HG03060 (cell line): Measurements from ENCODE around the gene PPID.
A peak's percentile ranks its signal among the peaks of the same experiment; 100 is the strongest.
"Not testable (repeated sequence)": the region's sequence is repeated elsewhere in the genome, so short reads cannot be mapped to it uniquely, and the experiment has no call there.

Experiments used
- ATAC-seq: cut with Tn5 transposase; IDR thresholded peaks from one replicate; pipeline ENCODE4 v1.9.1; 2021; ENCODE audit warnings: low read depth, moderate number of reproducible peaks; ENCODE audit not compliant: unreplicated experiment

PPID gene

GRCh38 chr4:158739600-158739999, 16.4 kb upstream of the PPID start:
- no peak for ATAC-seq

- ATAC-seq, result no peak
These were observed 15.7 kb upstream of the PPID start for GRCh38 chr4:158738866-158739265.

GRCh38 chr4:158729716-158730559, 6.7 kb upstream of the PPID start:
- peak; percentile 72 for ATAC-seq

- no peak for ATAC-seq
These were observed 5.0 kb upstream of the PPID start for GRCh38 chr4:158728236-158728635.

- no peak for ATAC-seq
These were observed 3.4 kb upstream of the PPID start for GRCh38 chr4:158726633-158727032.

- no peak for ATAC-seq
These were observed 1.4 kb upstream of the PPID start for GRCh38 chr4:158724637-158725036.

GRCh38 chr4:158722291-158722916, 792 bp downstream of the PPID start:
- ATAC-seq, result no peak

GRCh38 chr4:158721680-158722079, 1.5 kb downstream of the PPID start:
- no peak for ATAC-seq

- no peak for ATAC-seq
These were observed 7.4 kb downstream of the PPID start for GRCh38 chr4:158715802-158716201.

- ATAC-seq, result no peak
These were observed 8.3 kb downstream of the PPID start for GRCh38 chr4:158714937-158715336.

- not testable (repeated sequence) for ATAC-seq
These were observed 10.6 kb downstream of the PPID start for GRCh38 chr4:158712622-158713021.

GRCh38 chr4:158710814-158711213, 12.4 kb downstream of the PPID start:
- ATAC-seq, result no peak

- ATAC-seq, result no peak
These were observed 18.9 kb downstream of the PPID start for GRCh38 chr4:158704274-158704673.

GRCh38 chr4:158688813-158689212, 34.4 kb downstream of the PPID start:
- ATAC-seq, result no peak

- no peak for ATAC-seq
These were observed 41.1 kb downstream of the PPID start for GRCh38 chr4:158682066-158682465.

GRCh38 chr4:158681629-158682028, 41.6 kb downstream of the PPID start:
- no peak for ATAC-seq

GRCh38 chr4:158678767-158679166, 44.4 kb downstream of the PPID start:
- no peak for ATAC-seq

- ATAC-seq, result no peak
These were observed 47.1 kb downstream of the PPID start for GRCh38 chr4:158676076-158676475.

GRCh38 chr4:158673633-158674032, 49.6 kb downstream of the PPID start:
- ATAC-seq, result no peak

GRCh38 chr4:158671915-158672806, 51.0 kb downstream of the PPID start, which contains the start of gene ETFDH:
TSS of gene ETFDH (plus strand) at chr4:158672296. CDS start at chr4:158672457, 161 bp downstream.
- ATAC-seq, result peak; percentile 93

GRCh38 chr4:158671665-158671914, 51.6 kb downstream of the PPID start, which contains the start of gene C4orf46:
TSS of gene C4orf46 (minus strand) at chr4:158671887. CDS start at chr4:158671801, 86 bp downstream.
- ATAC-seq, result no peak
